Activated CD4-positive, CD25-positive, alpha-beta regulatory T cell treated with anti-CD3 and anti-CD28 coated beads, Interleukin-2, amount 50 U/mL, for 16 hours (primary cell): ENCODE results near the gene GCLC.

ENCODE experiments used
- DNase-seq: peaks from one replicate; pipeline ENCODE4 v3.0.0-alpha.2; 2020; ENCODE audit warnings: low read depth, low spot score

Gene GCLC

GRCh38 chr6:53451165-53451564 lies 93.7 kb downstream of the GCLC start:
- DNase-seq, result no peak

GRCh38 chr6:53447865-53448264 lies 97.0 kb downstream of the GCLC start:
- DNase-seq, result no peak
